HG03095 (cell line): ENCODE results near the gene SSB.
"Not testable (repeated sequence)": the region's sequence is repeated elsewhere in the genome, so short reads cannot be mapped to it uniquely, and the experiment has no call there.

Experiments
- ATAC-seq: cut with Tn5 transposase; IDR thresholded peaks from one replicate; pipeline ENCODE4 v1.9.1; 2021; ENCODE audit warnings: moderate library complexity; ENCODE audit not compliant: unreplicated experiment

The SSB gene

DNA sequence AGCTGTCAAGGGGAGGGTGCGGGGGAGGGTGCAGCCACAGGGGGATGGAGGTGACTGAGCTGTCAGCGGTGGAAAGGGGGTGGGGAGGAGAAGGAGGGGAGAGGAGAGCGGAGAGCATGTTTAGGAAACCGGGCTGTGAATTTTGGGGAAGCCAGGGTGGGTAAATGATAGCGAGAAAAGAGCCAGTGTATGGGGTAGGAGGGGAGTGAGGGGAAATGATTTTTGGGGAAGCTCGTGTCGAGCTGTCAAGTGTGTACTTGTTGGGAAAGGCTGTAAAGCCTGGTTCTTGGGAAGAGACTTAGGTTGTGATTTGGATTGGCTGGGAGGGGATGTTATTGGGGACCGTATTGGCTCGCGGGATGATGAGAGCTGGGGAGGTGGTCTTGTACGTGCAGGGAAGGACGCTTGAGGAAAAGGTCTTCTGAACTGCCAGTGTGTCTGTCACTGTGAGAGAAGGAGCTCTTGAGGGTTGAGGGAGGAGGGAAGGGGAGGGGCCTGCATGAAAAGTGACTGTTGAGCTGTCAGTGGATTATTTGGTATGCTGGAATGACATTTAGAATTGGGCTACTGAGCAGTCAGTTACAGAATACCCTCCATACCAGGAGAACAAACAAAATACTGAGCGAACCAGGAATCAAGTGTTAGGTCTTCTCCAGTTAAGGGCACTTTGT, 29.6 kb downstream of the SSB start:
- peak; percentile 29 for ATAC-seq

GRCh38 chr2:169834401-169834800, 35.7 kb downstream of the SSB start:
- ATAC-seq: no peak

DNA sequence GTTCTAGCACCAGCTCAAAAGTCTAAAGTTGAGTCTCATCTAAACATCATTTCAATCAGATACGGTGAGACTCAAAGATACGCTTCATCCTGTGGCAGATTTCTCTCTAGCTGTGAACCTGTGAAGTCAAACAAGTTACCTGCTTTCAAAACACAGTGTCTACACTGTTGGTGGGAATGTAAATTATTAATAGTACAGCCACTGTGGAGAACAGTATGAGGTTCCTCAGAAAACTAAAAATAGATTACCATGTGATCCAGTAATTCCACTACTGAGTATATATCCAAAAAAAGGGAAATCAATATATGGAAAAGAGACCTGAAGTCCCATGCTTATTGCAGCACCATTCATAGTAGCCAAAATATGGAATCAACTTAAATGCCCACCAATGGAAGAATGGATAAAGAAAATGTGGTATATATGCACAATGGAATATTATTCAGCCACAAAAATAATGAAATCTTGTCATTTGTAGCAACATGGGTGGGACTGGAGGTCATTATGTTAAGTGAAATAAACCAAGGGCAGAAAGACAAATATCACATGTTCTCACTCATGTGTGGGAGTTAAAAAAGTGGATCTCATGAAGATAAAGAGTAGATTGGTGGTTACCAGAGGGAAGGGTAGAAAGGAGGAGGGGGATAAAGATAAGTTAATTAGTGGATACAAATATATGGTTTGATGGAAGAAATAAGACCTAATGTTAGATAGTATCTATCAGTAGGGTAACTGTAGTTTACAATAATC, 40.2 kb downstream of the SSB start:
- ATAC-seq: no peak

DNA sequence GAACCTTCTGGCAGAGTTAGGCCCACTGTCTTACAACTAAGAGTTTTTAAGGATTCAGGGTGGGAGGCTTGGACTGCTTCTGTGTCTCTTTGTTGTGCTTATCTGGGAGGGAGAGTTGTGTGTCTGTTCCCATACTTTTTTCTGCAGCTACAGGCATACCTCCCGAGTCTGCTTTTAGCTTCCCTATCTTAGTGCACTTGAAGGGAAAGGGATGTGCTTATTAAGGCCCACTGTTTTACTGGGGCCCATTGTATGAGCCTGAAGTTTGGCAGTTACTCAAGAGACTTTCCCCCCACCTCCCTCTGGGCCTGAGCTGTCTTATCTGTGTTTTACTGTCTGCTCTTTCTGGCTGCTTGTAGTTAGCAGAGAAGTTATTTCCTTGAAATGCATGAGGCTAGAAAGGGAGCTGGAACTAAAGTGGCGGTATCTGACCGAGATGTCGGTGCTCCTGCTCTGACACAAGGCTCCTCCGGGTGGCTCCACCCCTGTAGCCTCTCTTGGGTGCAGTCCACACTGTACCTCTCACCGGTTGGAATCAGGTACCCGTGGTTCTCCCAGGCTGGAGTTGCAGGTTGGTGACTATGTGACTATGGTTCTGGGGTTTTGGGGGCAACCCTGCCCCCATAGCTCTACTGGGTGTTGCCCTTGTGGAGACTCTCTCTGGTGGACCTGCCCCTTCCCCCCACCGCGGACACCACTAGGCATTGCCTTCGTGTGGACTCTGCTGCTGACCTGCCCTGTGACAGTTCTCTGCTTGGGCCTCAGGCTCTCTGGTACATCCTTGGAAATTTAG, 41.5 kb downstream of the SSB start:
- no peak for ATAC-seq

DNA sequence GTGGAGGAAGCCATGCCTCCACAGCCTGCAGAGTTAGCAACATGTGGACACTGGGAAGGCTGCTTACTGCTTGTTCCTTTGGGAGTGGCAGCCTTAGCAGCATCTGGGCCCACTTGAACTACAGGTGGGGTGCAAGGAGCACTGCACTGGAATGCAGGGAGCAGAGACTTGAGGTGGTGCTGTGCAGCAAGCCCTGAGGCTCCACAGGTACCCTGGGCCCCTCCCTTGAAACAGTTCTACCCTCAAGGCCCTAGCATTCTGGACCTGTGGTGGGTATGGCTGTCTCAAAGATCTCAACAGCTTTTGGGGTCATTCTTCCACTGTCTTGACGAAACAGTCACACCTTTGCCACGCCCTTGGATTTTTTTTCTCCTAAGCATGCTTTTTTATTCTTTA, 42.1 kb downstream of the SSB start:
- no peak for ATAC-seq

GRCh38 chr2:169841625-169842024, 43.0 kb downstream of the SSB start:
- ATAC-seq: not testable (repeated sequence)

DNA sequence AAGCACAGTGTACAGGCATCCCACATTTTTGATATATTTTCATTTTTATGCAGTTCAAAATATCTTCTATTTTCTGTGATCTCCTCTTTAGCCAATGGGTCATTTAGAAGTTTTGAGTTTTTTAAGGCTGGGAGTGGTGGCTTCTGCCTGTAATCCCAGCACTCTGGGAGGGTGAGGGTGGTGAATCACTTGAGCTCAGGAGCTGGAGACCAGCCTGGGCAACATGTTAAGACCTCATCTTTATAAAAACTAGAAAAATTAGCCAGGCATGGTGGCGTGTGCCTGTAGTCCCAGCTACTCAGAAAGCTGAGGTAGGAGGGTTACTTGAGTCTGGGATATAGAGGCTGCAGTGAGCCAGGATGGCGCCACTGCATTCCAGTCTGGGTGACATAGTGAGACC, 46.3 kb downstream of the SSB start:
- ATAC-seq: no peak

- not testable (repeated sequence) for ATAC-seq
Measured at GRCh38 chr2:169848959-169849693, 50.5 kb downstream of the SSB start.

- no peak for ATAC-seq
Measured at GRCh38 chr2:169849710-169850109, 51.0 kb downstream of the SSB start.

- ATAC-seq: no peak
Measured at GRCh38 chr2:169853041-169853668, 54.5 kb downstream of the SSB start.

DNA sequence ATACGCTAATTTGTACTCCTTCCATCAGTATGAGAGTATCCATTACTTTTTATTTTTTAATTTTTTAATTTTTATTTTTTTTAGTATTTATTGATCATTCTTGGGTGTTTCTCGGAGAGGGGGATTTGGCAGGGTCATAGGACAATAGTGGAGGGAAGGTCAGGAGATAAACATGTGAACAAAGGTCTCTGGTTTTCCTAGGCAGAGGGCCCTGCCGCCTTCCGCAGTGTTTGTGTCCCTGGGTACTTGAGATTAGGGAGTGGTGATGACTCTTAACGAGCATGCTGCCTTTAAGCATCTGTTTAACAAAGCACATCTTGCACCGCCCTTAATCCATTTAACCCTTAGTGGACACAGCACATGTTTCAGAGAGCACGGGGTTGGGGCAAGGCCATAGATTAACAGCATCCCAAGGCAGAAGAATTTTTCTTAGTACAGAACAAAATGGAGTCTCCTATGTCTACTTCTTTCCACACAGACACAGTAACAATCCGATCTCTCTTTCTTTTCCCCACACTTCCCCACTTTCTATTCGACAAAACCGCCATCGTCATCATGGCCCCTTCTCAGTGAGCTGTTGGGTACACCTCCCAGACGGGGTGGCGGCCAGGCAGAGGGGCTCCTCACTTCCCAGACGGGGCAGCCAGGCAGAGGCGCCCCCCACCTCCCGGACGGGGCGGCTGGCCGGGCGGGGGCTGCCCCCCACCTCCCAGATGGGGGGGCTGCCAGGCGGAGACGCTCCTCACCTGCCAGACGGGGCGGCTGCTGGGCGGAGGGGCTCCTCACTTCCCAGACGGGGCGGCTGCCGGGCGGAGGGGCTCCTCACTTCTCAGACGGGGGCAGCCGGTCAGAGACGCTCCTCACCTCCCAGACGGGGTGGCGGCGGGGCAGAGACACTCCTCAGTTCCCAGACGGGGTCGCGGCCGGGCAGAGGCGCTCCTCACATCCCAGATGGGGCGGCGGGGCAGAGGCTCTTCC, 56.9 kb downstream of the SSB start:
- not testable (repeated sequence) for ATAC-seq

DNA sequence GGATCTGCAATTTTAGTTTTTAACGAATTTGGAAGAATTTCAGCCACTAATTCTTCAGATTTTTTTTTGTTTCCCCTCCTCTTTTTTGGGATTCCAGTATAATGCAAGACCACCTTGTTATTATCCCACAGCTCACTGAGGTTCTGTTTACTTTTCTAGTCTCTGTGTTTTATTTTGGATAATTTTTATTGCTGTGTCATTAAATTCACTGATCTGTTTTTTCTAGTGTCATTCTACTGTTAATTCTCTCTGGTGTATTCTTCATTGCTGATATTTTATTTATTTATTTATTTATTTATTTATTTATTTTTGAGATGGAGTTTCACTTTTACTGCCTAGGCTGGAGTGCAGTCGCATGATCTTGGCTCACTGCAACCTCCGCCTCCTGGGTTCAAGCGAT, 60.8 kb downstream of the SSB start:
- no peak for ATAC-seq

- ATAC-seq: no peak
Measured at GRCh38 chr2:169860149-169860548, 61.5 kb downstream of the SSB start.
